Measurements from ENCODE around the gene ASB10. TPM values are rescaled to one million over a fixed set of nuclear protein-coding genes. Genes with fewer than 3 reads are reported as not detected.

ASB10 gene
- total RNA-seq, 4 donors from 2014 or later: not detected

DNA sequence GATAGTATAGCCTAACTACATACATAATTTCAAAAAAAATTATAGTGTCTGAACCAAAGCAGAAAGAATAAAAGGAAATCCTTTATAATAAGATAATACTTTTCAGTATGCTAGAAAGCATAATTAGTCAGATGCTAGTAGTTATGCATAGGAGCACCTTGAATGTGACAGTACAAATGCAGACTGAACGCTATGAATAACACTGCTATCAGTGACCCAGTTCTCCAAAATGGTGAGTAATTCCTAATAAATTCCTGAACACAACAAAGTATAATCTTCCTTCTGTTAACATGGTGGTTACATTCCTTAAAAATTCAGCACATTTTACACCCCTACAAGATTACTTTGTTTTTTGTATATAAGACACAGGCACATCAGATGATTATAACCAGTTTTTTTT is 44.0 kb upstream of the ASB10 start:
- no peak for TF ChIP-seq CTCF (IDR thresholded peaks at IDR 0.05; ENCODE audit: low read depth)

DNA sequence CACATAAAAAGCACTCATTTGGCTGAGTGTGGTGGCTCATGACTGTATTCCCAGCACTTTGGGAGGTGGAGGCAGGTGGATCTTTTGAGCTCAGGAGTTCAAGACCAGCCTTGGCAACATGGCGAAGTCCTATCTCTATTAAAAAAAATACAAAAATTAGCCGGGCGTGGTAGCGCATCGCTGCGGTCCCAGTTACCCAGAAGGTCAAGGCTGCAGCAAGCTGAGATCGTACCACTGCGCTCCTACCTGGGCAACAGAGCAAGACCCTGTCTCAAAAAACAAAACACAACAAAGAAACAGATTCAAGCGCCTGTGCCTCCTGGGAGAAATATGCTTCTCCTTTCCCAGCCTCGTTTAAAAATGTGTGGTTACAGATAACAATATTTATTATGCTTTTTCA is 42.2 kb upstream of the ASB10 start:
- no peak for TF ChIP-seq CTCF (IDR thresholded peaks at IDR 0.05; ENCODE audit: low read depth)

DNA sequence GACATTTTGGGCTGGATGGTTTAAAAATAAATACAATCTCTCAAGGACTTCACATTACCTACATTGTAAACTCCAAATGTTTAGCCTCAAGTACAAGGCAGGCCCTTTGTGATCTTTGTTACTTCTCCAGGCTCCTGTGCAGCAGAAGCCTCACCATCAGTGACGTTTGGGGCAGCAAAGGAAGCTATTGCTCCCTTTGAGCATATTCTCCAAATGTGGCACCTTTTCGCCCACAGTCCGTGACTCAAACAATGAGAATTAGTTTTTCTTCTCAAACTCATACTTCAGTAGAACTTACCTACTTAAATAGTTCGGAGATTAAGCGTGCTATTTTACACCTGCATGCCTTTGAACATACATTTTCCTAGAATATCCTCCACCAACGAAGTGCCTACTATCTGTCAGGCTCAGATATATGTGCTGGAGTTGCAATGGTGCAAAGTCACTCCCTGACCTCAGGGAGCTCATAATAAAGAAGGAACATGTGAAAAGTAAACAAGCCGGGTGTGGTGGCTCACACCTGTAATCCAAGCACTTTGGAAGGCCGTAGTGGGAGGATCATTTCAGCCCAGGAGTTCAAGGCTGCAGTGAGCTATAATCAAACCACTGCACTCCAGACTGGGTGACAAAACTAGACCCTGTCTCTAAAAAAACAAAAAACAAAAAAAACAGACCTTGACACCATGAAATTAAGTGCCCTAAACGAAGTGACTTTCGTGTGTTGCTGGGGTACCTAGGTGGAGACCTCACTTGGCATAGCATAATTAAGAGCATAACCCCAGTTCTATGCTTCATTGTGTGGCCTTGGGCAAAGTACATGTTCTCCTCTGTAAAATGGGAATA is 41.2 kb upstream of the ASB10 start:
- no peak for TF ChIP-seq CTCF (IDR thresholded peaks at IDR 0.05; ENCODE audit: low read depth)

DNA sequence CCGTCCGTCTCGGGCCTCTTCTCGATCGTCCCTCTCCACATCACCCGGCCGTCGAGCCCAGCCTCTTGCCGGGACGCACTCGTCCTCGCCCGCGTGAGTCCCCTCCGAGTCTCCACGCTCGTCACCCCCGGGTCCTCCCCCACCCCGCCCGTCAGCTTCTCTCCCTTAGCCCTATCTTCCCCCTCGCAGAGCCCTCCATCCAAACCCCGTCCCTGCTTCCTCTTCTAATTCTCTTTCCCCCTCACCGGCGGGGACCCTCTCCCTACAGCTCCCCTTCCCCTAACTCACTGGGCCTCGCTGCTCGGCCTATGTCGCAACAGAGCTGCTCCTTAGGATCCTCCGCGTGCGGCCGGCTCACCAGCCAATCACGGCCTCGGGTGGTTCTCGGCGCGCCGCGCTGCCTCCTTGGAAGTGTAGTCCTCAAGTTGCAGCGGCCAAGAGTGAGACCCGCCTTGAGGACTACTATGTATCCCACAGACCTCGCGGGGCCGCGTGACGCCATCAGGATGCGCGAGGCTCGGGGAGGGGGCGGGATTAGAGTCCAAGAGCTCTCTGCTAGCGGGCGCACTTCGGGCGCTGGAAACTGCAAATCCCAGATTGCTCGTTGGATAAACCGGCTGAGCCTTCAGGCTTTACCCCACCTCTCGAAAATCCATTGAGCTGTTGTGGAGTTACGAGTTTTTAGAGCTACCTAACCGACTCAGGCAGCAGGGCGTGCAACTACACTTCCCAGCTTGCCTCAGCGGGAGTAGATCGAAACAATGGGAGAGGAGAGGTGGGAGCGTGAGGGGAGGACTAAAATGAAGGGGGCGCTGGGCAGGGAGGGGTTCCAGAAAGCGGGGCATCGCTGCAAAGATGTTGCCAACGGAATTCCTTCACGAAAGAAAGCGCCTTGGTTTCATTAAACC is 40.1 kb upstream of the ASB10 start, which contains the start of gene ABCF2:
ABCF2 (minus strand) TSS at position 331 of the 908 bp plus-strand sequence. CDS start 747 bp downstream, outside the sequence.
- no peak for TF ChIP-seq CTCF (IDR thresholded peaks at IDR 0.05; ENCODE audit: low read depth)

GRCh38 chr7:151226560-151226874 is 39.5 kb upstream of the ASB10 start:
- TF ChIP-seq CTCF (IDR thresholded peaks at IDR 0.05; ENCODE audit: low read depth): no peak

- no peak for TF ChIP-seq CTCF (IDR thresholded peaks at IDR 0.05; ENCODE audit: low read depth)
Observed at GRCh38 chr7:151225948-151226510, 39.0 kb upstream of the ASB10 start.

GRCh38 chr7:151223728-151224127 is 36.7 kb upstream of the ASB10 start:
- TF ChIP-seq CTCF (IDR thresholded peaks at IDR 0.05; ENCODE audit: low read depth): no peak

Data from subcutaneous adipose tissue (tissue), 4 donors.